ENCODE results near the gene SOX6. TPM values are rescaled to one million over a fixed set of nuclear protein-coding genes. Genes with fewer than 3 reads are reported as not detected.

Gene SOX6
- total and polyA plus RNA-seq, 2 donors (not counting 3 experiments of a cell fraction or from before 2014, with no cell fraction given) = 0.14 to 3.7 TPM

- no TSS peak for BruUV-seq (replicated peaks)
- no peak overlapping the region for H3K4me3 ChIP-seq (replicated peaks in 1 of 3; ENCODE audit: insufficient read depth in 1 of 3, low read depth in 1 of 3, low read length in 3 of 3)
- no peaks in the 10 kb centered on the region for H3K4me1 ChIP-seq (ENCODE audit: control insufficient read depth, extremely low read depth, insufficient read depth, low read length)
- dilution Hi-C loops (cut with MboI; ENCODE audit: extremely low pct_ligation_motif_present, low sequenced_read_pairs) = no loop called here
- H3K9me1 ChIP-seq (replicated peaks; ENCODE audit: control insufficient read depth, extremely low read depth, insufficient read depth, low read length) = no peaks in the 10 kb centered on the region
- intact Hi-C loops (cut with micrococcal nuclease) = no loop called here
- H3K9me3 ChIP-seq (replicated peaks; ENCODE audit: control insufficient read depth, insufficient read depth, low read length) = no peaks in the 10 kb centered on the region
- TF ChIP-seq FOS (IDR thresholded peaks at IDR 0.05; ENCODE audit: borderline replicate concordance, insufficient read depth, low read length) (no peak), CTCF (IDR thresholded peaks at IDR 0.05; ENCODE audit: extremely low read depth in 1 of 2, insufficient read depth in 1 of 2, low read depth in 1 of 2, low read length in 2 of 2) (no peak), JUN (IDR thresholded peaks at IDR 0.05; ENCODE audit: borderline replicate concordance, insufficient read depth, insufficient read length, low read depth) (no peak), MYC (IDR thresholded peaks at IDR 0.05; ENCODE audit: low read depth, low read length) (no peak), POLR2A (IDR thresholded peaks at IDR 0.05; ENCODE audit: low read depth, low read length) (no peak), GATA2 (IDR thresholded peaks at IDR 0.05; ENCODE audit: insufficient read depth, insufficient read length, low read depth, low read length) (no peak), MAX (IDR thresholded peaks at IDR 0.05; ENCODE audit: insufficient read depth, insufficient read length) (no peak), EZH2 (IDR thresholded peaks at IDR 0.05; ENCODE audit: borderline replicate concordance, low read depth, low read length, severe bottlenecking) (no peak)
- no peak overlapping the region for H3K27ac ChIP-seq (ENCODE audit: insufficient read depth, low read depth, low read length)
- H3K9ac ChIP-seq (replicated peaks; ENCODE audit: extremely low read depth, insufficient read depth, low read length) = no peak overlapping the region
- no peaks in the 10 kb centered on the region for H3K79me2 ChIP-seq (ENCODE audit: control insufficient read depth, insufficient read depth, low read length)
- ChIA-PET POLR2A (no interaction called here), CTCF (no interaction called here)
- DNase-seq (ENCODE audit: low read depth, low spot score) (no peak), FAIRE-seq (no peak)
- no peak overlapping the region for H2AFZ ChIP-seq (ENCODE audit: low read depth, low read length)
- H3K27me3 ChIP-seq (ENCODE audit: control insufficient read depth in 2 of 2, insufficient read depth in 2 of 2, low read length in 2 of 2) = no peaks in the 10 kb centered on the region
- H4K20me1 ChIP-seq (replicated peaks; ENCODE audit: control insufficient read depth, extremely low read depth, insufficient read depth, low read length) = no peaks in the 10 kb centered on the region
- H3K4me2 ChIP-seq (ENCODE audit: insufficient read depth, low read length) = no peak overlapping the region
- H3K36me3 ChIP-seq (ENCODE audit: control insufficient read depth in 2 of 2, extremely low read depth in 1 of 2, insufficient read depth in 2 of 2, low read length in 2 of 2) = no peaks in the 10 kb centered on the region
Observed at GRCh38 chr11:16382186-16382585, 25.8 kb upstream of the SOX6 start.
